Stimulated activated CD8-positive, alpha-beta memory T cell treated with anti-CD3 and anti-CD28 coated beads, Interleukin-7, amount 100 ng/mL, for 24 hours (primary cell): ENCODE data around the gene CASTOR1.
A peak's percentile ranks its signal among the peaks of the same experiment; 100 is the strongest.

Experiments
- DNase-seq: peaks from one replicate; pipeline ENCODE4 v3.0.0-alpha.2; 2020; ENCODE audit warnings: low read depth

The CASTOR1 gene

DNA sequence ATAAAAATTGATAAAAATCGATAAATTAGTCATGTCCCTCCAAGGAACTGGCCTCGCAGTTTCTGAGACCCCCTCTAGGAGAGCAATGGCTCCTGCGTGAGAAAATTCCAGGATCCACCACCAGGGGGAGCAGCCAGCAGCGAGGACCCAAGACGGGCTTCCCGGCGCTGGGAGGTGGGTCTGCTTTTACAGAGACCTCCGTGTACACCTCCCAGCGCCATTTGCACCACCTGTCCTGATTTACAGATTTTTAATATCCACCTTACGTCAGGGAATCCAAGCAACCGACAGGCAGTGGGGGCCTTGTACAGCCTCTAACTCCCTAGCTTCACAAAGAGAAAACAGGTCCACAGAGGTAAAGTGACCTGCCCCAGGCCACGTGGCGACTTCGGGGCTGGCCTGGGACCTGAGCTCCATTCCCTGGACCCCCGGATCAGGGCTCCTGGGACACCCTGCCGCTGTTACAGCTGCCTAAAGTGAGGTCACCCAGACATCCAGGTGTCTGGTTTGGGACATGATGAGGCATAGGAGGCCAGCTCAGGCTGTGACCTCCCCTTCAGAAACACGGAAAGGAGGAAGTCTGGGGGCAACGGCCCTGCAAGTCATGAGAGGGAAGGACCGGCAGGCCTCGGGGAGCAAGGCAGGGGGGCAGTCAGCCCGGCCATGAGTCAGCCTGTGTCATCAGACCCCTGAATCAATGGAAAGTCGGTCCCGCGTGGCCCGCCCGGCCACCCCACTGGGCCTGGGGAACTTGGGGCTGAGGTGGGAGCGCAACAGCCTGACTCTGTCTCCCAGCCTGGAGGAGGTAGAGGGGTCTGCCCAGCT, 26.2 kb downstream of the CASTOR1 start:
- peak; percentile 73 for DNase-seq

DNA sequence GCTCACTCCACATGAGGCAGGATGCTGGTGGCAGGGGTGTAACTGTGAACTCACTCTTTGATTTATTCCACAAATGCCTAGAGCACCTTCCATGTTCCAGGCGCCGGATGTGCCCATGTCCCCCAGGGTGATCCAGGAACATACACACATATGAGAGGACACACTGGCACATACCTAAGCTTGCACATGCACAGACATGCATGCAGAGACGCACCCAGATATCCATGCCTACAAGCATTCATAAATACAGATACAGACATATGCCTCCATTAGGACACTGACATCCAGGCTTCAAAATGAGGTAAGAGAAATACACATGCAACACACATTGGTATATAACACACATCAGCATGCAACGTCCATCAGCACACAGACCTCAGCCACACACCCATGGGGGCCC, 27.2 kb downstream of the CASTOR1 start:
- DNase-seq, result no peak

DNA sequence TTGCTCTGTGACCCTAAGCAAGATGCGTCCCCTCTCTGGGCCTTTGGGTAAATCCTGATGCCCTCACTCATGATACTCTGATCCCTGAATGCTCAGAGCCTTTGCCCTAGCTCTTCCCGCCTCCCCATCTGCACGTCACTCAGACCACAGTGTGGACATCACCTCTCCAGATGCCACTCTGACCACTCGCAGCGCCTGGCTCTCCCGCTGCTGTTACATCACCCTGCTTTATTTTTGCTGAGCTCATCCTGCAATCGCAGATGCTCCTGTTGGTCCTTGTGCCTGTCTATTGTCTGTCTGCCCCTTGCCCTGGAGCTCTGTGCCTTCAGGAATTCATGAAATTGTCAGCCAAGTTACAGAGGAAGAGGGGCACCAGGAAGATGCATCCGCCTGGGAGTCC, 28.2 kb downstream of the CASTOR1 start:
- DNase-seq, result no peak

GRCh38 chr22:30260682-30261081, 28.6 kb downstream of the CASTOR1 start:
- no peak for DNase-seq

DNA sequence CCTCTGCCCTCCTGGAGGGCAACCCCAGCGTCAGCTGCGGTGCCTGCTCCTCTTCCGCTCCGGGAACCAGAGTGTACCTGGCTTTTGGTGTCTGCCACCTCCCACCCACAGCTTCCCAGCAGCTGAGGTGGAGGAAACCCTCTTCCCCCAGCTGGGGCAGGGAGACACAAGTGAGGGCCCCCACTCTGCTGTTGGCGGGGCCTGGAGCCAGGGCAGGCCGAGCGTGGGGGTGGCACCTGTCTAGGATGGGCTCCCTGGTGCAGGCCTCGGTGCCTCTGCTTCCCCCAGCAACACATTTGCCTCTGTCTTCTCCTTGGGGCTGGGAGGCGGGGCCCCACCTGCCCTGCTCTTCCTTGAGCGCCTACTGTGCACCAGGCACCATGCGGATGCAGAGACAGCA, 29.0 kb downstream of the CASTOR1 start:
- no peak for DNase-seq

DNA sequence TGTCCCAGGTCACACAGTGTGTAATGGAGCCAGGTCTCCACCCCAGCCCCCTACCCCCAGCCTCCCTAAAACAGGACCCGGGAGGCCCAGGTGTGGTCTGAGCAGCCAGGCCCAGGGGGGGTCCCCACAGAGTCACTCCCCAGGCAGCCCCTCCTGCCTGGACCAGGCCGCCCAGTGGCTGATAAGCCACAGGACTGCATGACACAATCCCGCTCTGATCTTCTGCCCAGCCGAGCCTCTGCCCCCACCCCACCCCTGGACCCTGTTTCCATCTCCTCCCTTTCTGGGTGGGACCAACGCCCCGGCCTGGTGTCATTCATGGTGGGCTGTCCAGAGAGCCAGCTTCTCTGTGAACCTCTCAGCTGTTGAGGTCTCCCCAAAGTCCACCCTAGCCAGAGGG, 35.0 kb downstream of the CASTOR1 start:
- no peak for DNase-seq

DNA sequence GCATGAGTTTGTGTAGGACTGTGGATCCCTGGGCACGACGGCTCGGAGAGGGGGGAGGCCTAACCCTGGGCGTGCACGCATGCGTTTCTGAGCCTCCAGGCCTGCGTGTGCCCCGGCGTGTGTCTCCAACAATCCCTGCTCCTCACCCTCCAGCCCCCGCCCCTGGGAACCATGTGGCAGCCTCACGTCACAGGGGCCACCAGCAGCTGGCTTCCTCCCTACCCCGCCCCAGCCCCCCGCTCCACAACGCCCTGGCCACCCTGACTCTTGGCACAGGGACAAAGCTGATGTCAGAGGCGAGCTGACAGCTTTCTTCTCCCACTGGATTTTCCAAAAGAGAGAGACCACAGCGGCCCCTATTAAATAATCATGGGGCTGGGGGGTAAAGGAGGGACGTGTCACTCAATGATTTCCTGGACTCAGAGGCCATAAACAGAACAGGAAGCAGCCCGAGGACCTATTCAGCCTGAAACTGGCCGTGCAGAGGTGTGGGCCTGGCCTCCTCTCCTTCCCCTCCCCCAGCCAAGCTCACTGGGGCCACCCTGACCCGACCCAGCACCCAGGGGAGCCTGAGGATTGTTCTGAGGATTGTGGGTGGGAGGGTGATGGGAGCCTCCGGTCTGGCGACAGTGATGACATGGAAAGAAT, 36.0 kb downstream of the CASTOR1 start:
- no peak for DNase-seq

DNA sequence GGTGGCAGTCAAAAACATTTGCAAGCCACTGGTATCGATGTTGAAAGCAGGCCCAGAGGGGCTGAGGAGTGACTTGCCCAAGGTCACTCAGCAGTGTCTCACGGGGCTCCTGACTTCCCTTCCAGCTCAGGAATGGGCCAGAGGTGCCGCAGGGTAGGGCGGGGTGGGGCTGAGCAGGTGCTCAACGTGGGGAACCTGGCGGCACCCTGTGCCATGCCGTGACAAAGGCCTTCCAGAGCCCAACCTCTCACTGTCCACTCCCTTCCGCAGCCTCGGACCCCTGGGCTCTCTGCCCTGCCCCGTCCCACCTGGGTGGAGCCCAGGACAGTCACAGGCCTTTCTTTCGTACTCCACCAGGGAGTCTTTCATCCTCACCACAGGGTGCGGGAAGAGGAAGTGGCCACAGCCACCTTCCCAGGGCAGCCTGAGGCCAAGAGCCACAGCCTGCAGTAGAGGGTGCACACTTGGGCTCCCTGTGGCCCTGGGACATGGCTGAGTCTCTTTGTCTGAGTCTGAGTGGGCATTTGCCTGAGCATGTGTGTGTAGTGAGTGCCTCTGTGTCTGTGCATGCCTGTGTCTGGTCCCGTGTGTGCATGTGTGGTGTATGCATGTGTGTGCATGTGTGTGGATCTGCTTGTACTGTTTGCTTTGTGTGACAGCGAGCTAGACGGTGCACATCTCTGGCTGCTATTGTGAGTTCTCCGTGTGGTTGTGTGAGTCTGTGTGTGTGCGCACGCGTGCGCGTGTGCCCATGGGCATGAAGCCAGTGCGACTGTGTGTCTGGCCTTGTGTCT, 36.7 kb downstream of the CASTOR1 start:
- DNase-seq, result no peak

- DNase-seq, result no peak
These were observed 37.6 kb downstream of the CASTOR1 start for GRCh38 chr22:30251711-30252110.

DNA sequence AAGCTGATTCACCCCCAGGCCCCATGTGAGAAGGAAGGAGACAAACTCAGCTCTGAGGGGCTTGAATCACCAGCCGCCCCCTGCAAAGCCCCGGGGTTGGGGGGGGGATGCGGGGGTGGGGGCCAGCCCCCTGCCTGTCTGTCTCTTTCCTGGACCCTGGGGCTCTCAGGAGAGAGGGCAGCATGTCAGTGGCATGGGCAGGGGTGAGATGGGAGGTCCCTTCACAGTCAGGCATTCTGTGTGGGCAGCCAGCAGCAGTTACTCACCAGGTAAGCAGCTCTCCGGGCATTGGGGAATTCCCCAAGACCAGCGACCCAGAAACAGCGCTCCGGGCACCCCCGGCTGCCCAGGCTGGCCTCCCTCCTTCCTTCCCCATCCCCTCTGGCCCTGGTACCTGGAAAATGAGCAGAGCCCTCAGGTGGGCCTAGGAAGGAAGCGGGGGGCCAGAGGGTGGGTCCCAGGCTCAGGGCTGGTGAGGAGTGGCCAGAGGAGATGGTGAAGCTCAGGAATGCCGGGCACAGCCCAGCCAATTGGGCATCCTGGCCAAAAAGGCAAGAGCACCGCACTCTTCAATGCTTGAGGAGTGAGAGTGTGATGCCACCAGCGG, 38.5 kb downstream of the CASTOR1 start:
- no peak for DNase-seq

GRCh38 chr22:30250039-30250565, 39.2 kb downstream of the CASTOR1 start:
- no peak for DNase-seq

- DNase-seq, result no peak
These were observed 40.0 kb downstream of the CASTOR1 start for GRCh38 chr22:30249049-30250038.

DNA sequence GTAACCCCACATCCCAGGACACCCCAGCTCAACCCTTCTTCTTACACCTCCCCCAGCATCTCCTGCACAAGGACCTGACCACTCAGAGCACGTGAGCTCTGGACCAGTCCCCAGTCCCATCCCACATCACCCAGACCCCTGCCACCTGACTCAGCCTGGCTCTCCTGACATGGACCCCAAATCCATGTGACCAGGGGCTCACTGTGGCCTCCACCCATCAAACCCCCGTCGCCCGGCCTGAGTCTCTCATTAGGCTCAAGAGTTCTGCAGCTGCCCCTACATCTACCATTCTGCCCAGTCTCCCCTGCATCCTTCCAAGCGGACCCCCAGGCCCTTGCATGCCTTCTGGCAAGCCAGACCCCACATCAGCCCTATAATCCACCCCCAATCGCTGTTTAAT, 40.8 kb downstream of the CASTOR1 start:
- no peak for DNase-seq

DNA sequence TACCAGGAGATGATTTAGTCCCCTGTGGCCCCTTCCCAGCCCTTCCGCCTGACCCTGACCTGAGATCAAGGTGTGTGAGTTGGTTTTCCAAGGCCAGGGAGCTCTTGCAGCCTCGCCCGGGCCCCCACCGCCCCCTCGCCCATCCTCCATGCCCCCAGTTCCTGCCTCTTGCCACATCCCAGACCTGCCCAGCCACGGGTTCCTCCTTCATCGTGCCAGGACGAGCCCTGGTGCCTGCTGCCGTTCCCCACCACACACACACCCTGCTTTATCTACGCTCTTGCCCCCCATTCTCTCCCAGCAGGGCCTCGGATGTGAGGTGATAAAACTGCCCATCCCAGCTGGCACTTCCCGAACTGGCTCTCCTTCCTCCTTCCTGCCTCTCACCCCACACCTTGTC, 41.3 kb downstream of the CASTOR1 start:
- DNase-seq, result no peak

DNA sequence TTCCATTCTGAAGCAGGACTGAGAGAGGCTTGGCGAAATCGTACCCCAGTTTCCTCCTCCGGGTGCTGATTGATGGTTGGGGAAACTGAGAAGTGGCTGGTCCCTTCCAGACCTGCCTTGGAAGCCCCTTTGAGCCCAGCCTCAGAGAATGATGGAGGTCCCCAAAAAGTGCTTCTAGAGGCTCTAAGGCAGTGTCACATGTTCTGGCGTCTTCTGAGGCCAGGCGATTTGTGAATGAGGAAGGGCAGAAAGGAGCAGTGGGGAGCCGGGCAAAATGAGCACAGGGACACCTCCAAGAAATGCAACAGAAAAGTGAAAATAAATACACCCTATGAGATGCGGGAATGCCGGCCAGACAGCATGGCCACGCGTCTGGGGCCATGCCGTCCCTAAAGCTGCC, 41.7 kb downstream of the CASTOR1 start:
- DNase-seq, result no peak

- no peak for DNase-seq
These were observed 42.4 kb downstream of the CASTOR1 start for GRCh38 chr22:30246814-30247376.

DNA sequence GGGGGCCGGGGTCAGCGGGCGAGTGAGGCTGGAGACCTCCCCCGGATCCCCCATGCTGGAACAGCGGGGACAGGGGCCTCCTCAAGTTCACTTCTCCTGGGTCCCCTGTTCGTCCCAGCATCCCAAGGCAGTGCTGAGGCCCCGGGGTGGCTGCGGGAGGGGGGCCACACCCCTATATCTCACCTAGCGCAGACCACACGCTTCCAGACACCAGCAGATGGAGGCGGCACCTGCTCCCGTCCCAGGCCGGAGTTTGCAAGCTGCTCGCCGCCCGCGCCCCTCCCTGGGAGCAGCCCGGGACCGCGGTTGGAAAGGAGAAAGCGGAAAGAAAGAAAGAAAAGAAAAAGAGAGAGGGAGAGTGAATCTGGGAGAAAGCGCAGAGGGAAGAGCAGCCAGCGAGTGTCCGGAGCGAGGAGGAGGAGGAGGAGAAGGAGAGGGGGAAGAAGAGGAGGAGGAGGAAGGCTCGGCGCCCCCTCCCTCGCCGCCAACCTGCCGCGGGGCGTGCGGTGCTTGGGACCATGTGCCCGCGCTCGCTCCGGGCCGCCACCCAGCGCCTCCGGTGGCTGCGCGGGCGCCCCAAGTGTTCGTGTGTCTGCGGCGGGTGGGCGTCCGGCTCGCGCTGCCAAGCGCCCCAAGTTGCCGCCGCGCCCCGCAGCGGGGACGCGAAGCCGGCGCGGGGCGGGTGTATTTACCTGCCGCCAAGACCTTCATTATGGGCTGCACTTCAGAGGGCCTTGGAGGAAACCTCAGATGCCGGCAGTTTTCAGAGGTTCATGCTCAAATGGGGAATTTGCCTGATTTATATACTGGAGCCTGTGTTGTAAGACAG, 43.1 kb downstream of the CASTOR1 start, which contains the start of gene LIF:
Gene LIF (minus strand): TSS at position 775 of the 829 bp plus-strand sequence. CDS start 64 bp downstream, at position 711.
- DNase-seq, result no peak

GRCh38 chr22:30245181-30245984, 43.9 kb downstream of the CASTOR1 start:
- no peak for DNase-seq

DNA sequence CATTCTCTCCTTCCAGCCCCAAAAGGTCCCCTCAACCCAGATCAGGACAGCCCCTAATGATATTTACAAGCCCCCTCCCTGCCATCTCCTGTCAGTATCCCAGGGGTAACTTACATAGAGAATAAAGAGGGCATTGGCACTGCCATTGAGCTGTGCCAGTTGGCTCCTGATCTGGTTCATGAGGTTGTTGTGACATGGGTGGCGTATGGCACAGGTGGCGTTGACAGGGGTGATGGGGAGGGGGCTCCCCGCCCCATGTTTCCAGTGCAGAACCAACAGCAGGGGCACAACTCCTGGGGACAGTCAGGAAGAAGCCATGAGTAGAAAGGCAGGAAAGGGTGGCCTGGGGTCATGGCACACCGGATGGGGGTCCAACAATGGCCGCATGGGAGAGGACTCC, 44.7 kb downstream of the CASTOR1 start:
- DNase-seq, result no peak
